GM20000 (cell line): ENCODE measurements around the gene ETFB.

ENCODE experiments used
- DNase-seq: peaks from one replicate; pipeline ENCODE4 v3.0.0; 2012; ENCODE audit warnings: low spot score
- TF ChIP-seq, protein P1 (sequence below): IDR thresholded peaks from 2 replicates; pipeline ENCODE4 v1.5.1; 2012; ENCODE audit warnings: mild to moderate bottlenecking, control low read depth; ENCODE audit errors: extremely low read depth, missing control alignments

Gene ETFB

DNA sequence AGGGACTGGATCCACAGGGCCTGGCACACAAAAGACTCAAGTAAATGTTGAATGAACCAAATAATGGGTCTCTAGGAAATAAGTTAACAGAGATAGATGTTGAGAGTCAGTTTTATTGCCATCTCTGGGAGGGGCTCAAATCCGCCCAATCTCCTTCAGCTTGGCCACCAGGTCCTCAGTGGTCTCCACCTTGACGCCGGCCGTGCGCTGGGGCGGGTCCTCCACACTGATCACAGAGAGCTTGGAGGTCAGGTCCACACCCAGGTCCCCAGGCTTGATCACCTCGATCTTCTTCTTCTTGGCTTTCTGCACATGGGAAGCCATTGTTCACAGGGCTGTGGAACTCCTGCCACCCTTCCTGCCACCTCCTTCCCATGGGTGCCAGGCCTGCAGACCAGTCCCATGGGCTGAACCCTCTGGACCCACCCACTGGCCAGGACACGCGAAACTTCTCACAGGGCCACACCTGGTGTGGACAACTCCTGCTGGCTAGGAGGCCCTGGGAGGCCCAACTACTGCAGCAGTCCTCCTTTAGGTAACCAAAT is 21.0 kb downstream of the ETFB start:
- TF ChIP-seq, protein P1, sequence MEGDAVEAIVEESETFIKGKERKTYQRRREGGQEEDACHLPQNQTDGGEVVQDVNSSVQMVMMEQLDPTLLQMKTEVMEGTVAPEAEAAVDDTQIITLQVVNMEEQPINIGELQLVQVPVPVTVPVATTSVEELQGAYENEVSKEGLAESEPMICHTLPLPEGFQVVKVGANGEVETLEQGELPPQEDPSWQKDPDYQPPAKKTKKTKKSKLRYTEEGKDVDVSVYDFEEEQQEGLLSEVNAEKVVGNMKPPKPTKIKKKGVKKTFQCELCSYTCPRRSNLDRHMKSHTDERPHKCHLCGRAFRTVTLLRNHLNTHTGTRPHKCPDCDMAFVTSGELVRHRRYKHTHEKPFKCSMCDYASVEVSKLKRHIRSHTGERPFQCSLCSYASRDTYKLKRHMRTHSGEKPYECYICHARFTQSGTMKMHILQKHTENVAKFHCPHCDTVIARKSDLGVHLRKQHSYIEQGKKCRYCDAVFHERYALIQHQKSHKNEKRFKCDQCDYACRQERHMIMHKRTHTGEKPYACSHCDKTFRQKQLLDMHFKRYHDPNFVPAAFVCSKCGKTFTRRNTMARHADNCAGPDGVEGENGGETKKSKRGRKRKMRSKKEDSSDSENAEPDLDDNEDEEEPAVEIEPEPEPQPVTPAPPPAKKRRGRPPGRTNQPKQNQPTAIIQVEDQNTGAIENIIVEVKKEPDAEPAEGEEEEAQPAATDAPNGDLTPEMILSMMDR = no peak
- DNase-seq = no peak

DNA sequence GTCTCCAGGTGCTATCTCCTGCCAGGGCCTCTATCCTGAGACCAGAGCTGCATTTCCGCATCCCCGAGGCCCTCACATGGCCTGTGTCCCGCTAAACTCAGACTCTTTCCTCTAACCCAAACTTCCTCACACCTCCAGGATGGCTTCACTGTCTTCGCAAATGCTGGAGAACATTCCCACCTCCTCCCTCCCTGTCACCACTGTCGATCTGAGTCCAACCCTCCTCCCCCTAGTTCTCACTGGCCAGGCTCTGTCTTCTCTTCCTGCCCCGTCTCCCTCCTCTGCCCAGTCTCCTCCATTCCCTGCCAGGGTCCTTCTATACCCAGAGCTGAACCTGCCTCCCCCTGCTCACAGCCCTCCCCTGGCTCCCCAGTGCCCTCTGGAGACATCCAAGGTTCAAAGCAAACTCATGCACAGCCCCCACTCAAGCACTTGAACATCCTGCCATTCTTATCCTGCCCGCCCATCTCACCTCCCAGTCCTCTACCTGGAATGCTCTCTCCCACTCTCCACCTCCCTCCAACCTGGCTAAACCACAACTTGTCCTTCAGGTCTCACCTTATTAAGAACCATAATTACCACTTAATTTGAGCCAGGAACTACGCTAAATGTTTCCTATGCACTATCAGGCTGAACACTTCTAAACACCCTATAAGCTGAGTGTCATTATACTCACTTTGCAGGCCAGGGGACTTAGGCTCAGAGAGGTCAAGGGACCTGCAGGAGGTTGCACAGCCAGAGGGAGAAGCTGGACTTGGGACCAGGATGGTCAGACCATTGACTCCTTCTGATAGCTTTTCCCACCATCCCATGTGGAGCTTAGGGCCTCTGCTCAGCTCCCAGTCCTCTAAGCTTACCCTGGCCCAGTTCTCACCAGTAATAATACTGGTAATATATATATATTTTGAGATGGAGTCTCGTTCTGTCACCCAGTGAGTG is 23.3 kb downstream of the ETFB start:
- DNase-seq = no peak
- TF ChIP-seq, protein P1 = no peak

DNA sequence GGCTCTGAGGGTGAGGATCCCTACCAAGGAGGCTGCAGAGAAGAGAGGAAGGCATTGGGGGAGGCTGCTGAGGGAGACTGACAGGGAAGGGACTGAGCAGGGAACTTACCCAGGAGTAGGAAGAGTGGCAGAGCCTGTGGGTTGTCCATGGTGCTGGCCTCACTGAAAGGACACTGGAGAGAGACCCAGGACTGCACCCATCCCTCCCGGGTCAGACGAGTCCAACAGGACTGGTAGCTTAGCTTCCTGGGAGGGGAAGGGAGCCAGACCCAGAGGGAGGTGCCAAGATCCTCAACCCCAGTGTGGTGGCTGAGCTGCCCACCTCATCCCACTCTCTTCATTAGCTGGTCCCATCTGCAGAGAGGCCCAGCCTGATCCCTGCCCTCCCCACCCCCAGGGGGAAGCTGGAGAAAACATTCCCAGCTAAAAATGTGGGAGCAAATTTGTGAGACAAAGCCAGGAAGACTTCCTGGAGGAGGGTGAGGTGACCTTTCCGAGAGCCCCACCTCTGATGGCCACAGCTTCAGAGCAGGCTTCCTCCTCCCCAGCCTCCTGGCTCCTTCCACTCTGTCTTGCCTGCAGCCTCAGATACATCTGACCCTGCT is 24.1 kb downstream of the ETFB start, which contains the start of gene VSIG10L:
VSIG10L (minus strand) TSS at position 164 of the 605 bp plus-strand sequence; CDS start at position 149, 15 bp downstream.
- TF ChIP-seq, protein P1 = no peak
- no peak for DNase-seq

DNA sequence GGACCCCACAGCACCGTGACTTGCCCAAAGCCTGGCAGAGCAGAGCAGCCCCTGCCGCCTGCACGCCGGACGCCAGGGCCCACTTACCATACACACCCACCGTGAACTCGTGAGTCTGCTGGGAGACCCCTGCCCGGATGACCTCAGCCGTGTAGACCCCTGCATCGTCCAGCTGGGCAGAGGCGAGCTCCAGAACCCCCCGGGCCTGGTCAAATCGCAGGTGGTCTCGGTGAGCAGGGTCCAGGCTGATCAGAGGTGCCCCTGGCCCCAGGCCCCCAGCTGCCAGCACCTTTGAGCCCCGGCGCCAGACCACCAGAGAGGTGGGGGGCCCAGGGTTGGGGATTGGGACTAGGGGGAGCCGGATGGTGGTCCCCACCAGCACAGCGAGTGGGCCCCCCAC is 25.1 kb downstream of the ETFB start:
- no peak for DNase-seq
- TF ChIP-seq, protein P1 = no peak

DNA sequence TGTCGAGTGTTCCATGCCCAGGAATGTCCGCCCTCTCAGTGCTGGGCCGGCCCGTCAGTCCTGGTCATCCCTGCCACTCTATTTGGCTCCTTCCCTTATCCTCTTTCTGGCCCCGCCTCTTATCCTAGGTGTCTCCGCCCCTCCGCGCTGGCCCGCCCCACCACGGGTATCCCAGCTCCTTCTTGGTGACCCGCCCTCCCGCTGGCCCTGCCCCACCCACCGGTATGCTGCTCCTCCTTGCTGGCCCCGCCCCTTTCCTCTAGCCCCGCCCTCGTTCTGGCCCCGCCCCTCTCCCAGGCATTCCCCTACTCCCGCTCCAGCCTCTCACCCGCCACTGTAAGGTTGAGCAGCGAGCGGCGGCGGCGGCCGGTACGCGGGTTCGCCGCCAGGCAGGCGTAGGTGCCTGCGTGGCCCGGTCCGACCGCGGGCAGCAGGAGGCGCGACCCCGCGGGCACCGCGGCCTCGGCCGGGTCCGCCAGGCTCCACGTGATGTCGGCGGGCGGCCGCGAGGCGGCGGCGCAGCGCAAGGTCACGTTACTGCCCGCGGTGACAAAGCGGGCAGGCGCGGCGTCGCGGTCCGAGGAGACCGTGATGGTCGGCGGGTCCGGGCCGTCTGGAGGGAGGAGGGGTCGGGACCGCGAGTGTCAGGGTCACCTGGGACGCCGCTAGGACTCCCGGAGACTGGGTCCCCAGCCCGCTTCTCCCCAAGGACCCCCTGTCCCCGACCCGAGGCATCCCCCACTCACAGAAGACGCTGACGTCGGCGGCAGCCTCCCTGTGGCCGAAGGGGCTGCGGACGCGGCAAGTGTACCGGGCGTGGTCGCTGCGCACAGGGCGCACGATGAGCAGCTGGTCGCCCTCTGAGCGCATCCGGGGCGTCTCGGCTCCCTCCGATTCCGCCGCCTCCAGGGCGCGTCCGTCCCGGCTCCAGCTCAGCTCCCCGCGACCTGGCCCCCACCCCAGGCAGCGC is 26.2 kb downstream of the ETFB start:
- TF ChIP-seq, protein P1 = no peak
- peak; percentile 100 for DNase-seq

DNA sequence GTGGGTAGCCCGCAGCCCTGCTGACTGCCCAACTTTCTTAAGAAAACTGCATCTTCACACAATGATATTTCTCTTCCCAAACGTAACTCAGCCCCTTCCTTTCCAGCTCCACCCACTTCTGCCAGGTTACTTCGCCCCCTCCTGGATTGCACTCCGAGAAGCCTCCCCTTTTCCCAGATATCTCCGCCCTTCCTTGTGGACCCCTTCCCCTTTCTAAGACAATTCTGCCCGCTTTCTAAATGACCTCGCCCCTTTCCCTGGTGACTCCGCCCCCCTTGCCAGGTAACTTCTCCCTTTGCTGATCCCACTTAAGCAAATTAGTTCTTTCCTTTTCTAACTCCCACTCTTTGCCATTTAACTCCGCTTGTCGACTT is 26.9 kb downstream of the ETFB start:
- TF ChIP-seq, protein P1 = no peak
- peak; percentile 45 for DNase-seq
